ENCODE results near the gene TKT.

Gene TKT

DNA sequence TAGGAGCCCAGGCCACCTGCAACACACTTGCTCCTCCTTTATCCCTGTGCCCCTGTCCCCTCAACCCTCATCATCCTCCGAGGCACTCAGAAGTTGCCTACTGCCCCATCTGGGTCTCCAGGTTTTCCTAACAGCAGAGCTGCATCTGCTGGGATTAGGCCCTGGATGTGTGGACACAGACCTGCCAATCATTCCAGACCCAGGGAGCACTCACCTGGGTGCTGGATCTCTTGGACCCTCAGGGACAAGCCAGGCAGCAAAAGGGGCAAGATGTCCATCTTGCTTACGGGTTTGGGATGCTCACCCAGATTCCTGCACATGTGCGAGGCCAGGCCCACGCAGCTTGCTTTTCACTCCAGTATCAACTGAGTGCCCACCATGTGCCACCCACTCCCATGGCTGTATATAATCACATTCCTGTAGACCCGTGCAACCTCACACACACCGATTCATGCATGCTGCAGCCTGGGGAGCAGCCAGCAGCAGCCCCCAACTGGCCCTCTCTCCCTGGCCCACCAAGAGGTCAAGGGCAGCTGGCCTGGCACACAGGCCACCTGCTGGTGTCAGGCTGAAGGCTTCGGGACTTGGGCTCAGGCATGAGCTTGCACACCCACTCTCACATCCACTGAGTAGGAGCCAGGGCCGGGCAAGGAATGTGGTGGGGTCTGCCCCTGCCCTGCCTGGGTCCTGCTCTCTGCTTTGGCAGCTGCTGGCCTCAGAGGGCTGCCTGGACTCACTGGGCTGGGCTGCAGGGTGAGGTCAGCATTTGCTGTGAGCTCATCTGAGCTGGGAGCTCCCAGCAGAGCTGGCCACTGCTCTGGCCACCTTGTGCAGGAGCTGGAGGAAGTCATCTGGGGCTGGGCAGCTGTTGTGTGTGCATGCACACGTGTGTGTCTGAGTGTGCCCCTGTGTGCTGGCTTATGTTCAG is 79.9 kb downstream of the TKT start:
- Histone ChIP-seq H3K27me3 (ENCODE audit: control insufficient read depth in 5 of 5, insufficient read depth in 4 of 5, low read length in 5 of 5) (no peaks in the 10 kb centered on the region), H3K36me3 (ENCODE audit: control insufficient read depth in 5 of 5, insufficient read depth in 5 of 5, low read length in 5 of 5) (peaks cover 0 to 75% (median 63%) of the 10 kb centered on the region in 5 donors), H3K4me1 (ENCODE audit: control insufficient read depth in 5 of 5, insufficient read depth in 5 of 5, low read length in 5 of 5) (peaks cover 4 to 80% (median 64%) of the 10 kb centered on the region in 5 donors), H3K27ac (ENCODE audit: low read depth, low read length) (no peak overlapping the region), H3K4me3 (ENCODE audit: low read depth in 1 of 5, low read length in 5 of 5) (no peak overlapping the region), H3K9ac (ENCODE audit: low read length in 5 of 5) (peak overlapping the region in 1 of 5 donors; percentile 17), H3K9me3 (ENCODE audit: control insufficient read depth in 5 of 5, low read length in 5 of 5) (no peaks in the 10 kb centered on the region)

All from subcutaneous abdominal adipose tissue (tissue), 5 donors.